GM12873 (cell line): ENCODE data around the gene PLA2G3.

Source experiments
- TF ChIP-seq, protein P1 (sequence below): IDR thresholded peaks from 2 replicates; pipeline ENCODE4 v1.5.1; 2012; ENCODE audit warnings: low read depth, mild to moderate bottlenecking, moderate library complexity, low read length, control low read depth; ENCODE audit not compliant: insufficient read depth; ENCODE audit errors: missing control alignments

Gene PLA2G3

DNA sequence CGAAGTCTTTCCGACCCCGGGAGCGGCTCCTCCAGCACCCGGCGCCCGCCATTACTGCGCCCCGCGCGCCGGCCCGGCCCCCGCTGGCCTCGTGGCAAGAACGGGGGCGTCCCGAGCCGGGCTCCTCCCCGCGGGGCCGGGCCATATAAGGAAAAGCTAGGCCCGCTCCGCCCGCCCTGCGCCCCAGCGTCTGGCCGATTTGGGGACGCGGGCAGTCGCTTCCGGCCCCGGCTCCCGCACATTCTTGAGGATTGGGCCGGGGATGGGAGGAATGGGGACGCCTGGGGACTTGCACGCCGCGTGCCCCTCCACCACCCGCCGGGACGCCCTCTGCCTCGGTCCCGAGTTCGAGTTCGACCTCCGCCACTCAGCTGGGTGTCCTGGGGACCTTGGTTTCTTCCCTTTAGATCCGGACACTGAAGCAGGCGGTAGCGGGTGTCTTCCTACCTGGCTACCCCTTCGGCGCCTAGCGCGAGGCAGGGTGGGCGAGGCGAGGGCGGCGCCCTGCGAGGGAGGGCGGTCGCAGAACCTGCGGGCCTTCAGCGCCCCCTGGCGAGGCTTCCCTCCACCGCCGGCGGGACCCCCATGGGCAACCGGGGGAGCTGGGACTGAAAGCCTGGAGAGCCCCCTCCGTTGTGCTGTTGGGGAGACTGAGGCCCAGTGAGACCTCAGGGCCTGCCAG lies 55.4 kb downstream of the PLA2G3 start:
- TF ChIP-seq, protein P1, sequence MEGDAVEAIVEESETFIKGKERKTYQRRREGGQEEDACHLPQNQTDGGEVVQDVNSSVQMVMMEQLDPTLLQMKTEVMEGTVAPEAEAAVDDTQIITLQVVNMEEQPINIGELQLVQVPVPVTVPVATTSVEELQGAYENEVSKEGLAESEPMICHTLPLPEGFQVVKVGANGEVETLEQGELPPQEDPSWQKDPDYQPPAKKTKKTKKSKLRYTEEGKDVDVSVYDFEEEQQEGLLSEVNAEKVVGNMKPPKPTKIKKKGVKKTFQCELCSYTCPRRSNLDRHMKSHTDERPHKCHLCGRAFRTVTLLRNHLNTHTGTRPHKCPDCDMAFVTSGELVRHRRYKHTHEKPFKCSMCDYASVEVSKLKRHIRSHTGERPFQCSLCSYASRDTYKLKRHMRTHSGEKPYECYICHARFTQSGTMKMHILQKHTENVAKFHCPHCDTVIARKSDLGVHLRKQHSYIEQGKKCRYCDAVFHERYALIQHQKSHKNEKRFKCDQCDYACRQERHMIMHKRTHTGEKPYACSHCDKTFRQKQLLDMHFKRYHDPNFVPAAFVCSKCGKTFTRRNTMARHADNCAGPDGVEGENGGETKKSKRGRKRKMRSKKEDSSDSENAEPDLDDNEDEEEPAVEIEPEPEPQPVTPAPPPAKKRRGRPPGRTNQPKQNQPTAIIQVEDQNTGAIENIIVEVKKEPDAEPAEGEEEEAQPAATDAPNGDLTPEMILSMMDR, result peak; percentile 88
